Naive B cell (primary cell): ENCODE measurements around the gene DLL1. TPM values are rescaled to one million over a fixed set of nuclear protein-coding genes. Genes with fewer than 3 reads are reported as not detected.
A peak's percentile ranks its signal among the peaks of the same experiment; 100 is the strongest.
"Not testable (repeated sequence)": the region's sequence is repeated elsewhere in the genome, so short reads cannot be mapped to it uniquely, and the experiment has no call there.

ENCODE experiments used
- ATAC-seq, 2 donors: fragments of 150-1000 bp; cut with Tn5 transposase; 2 replicates each; pipeline ENCODE4 v1.10.0; 2021; ENCODE audit warnings: low read depth in 2 of 2, mild to moderate bottlenecking in 2 of 2, moderate library complexity in 2 of 2
- DNase-seq: peaks from one replicate; pipeline ENCODE4 v3.0.0; 2022
- H3K27ac Mint-ChIP-seq, 6 donors: one replicate each; pipeline ENCODE4 v1.8.0; 2020 to 2022; ENCODE audit warnings: mild to moderate bottlenecking in 6 of 6, mixed read lengths in 6 of 6, moderate library complexity in 5 of 6, inconsistent platforms in 2 of 6
- H3K27me3 Mint-ChIP-seq, 3 donors: one replicate each; pipeline ENCODE4 v1.8.0; 2021 to 2022; ENCODE audit warnings: mixed read lengths in 3 of 3, mild to moderate bottlenecking in 1 of 3
- H3K36me3 Mint-ChIP-seq, 2 donors: one replicate each; pipeline ENCODE4 v1.8.0; 2020 to 2022; ENCODE audit warnings: mixed read lengths in 2 of 2, inconsistent platforms in 1 of 2, mild to moderate bottlenecking in 1 of 2
- H3K4me1 Mint-ChIP-seq, 3 donors: one replicate each; pipeline ENCODE4 v1.8.0; 2020 to 2022; ENCODE audit warnings: mixed read lengths in 3 of 3, inconsistent platforms in 1 of 3, mild to moderate bottlenecking in 1 of 3, moderate library complexity in 1 of 3
- H3K4me3 Mint-ChIP-seq, 8 donors: one replicate each; pipeline ENCODE4 v1.8.0; 2020 to 2022; ENCODE audit warnings: mild to moderate bottlenecking in 8 of 8, mixed read lengths in 8 of 8, moderate library complexity in 8 of 8, inconsistent platforms in 2 of 8
- H3K9me3 Mint-ChIP-seq, 7 donors: one replicate each; pipeline ENCODE4 v1.8.0; 2020 to 2022; ENCODE audit warnings: mixed read lengths in 7 of 7, mild to moderate bottlenecking in 5 of 7, inconsistent platforms in 2 of 7, moderate library complexity in 1 of 7
- polyA plus RNA-seq, 6 donors: library from polyadenylated mRNA; unstranded; fragments of 300-500 nt; fragmentation: Illumina TruSeq; gene quantifications; one replicate each; pipeline ENCODE4 v1.2.3, GENCODE V29; 2021; ENCODE audit warnings: low read depth in 6 of 6

The DLL1 gene
- polyA plus RNA-seq, 6 donors from 2014 or later: 0.19 to 1.4 (median 0.98) TPM; not detected in 2

- Mint-ChIP-seq H3K4me3 (no peak overlapping the region), H3K4me1 (peaks cover 14 to 21% (median 15%) of the 10 kb centered on the region in 3 donors)
Observed at GRCh38 chr6:170268216-170269129, 22.4 kb downstream of the DLL1 start.

GRCh38 chr6:170267688-170268087 lies 23.2 kb downstream of the DLL1 start:
- ATAC-seq (no peak), DNase-seq (no peak)
- Mint-ChIP-seq H3K36me3 (no peaks in the 10 kb centered on the region), H3K4me3 (no peak overlapping the region), H3K4me1 (peaks cover 14 to 19% (median 15%) of the 10 kb centered on the region in 3 donors), H3K9me3 (no peaks in the 10 kb centered on the region), H3K27me3 (peaks cover 5 to 37% (median 10%) of the 10 kb centered on the region in 3 donors), H3K27ac (no peak overlapping the region)

More at GRCh38 chr6:170268216-170269129, 22.4 kb downstream of the DLL1 start:
- ATAC-seq (no peak), DNase-seq (no peak)
- Mint-ChIP-seq H3K36me3 (no peaks in the 10 kb centered on the region), H3K27me3 (peaks cover 0 to 32% (median 4%) of the 10 kb centered on the region in 3 donors), H3K9me3 (no peaks in the 10 kb centered on the region), H3K27ac (no peak overlapping the region)

- no peak for ATAC-seq
- Mint-ChIP-seq H3K9me3 (no peaks in the 10 kb centered on the region), H3K4me1 (peaks cover 1 to 4% (median 2%) of the 10 kb centered on the region in 3 donors), H3K27me3 (peaks cover 5 to 49% (median 10%) of the 10 kb centered on the region in 3 donors), H3K36me3 (no peaks in the 10 kb centered on the region), H3K4me3 (no peak overlapping the region), H3K27ac (no peak overlapping the region)
- no peak for DNase-seq
Observed at GRCh38 chr6:170266061-170266825, 24.6 kb downstream of the DLL1 start.

GRCh38 chr6:170265655-170266054 lies 25.2 kb downstream of the DLL1 start:
- Mint-ChIP-seq H3K4me3 (no peak overlapping the region), H3K27ac (no peak overlapping the region), H3K4me1 (no peaks in the 10 kb centered on the region), H3K36me3 (no peaks in the 10 kb centered on the region), H3K9me3 (no peaks in the 10 kb centered on the region), H3K27me3 (peaks cover 5 to 52% (median 10%) of the 10 kb centered on the region in 3 donors)
- DNase-seq (no peak), ATAC-seq (no peak)

- not testable (repeated sequence) for DNase-seq, H3K9me3 Mint-ChIP-seq, ATAC-seq, H3K36me3 Mint-ChIP-seq, H3K4me3 Mint-ChIP-seq, H3K4me1 Mint-ChIP-seq
- Mint-ChIP-seq H3K27me3 (peaks cover 9 to 59% (median 10%) of the 10 kb centered on the region in 3 donors), H3K27ac (peak overlapping the region in 1 of 6 donors; percentile 4)
Observed at GRCh38 chr6:170264644-170265043, 26.2 kb downstream of the DLL1 start.

- H3K36me3 Mint-ChIP-seq: no peaks in the 10 kb centered on the region
- H3K4me1 Mint-ChIP-seq: no peaks in the 10 kb centered on the region
- ATAC-seq (no peak), DNase-seq (no peak)
- H3K27me3 Mint-ChIP-seq: peaks cover 9 to 59% (median 13%) of the 10 kb centered on the region in 3 donors
- H3K4me3 Mint-ChIP-seq: no peak overlapping the region
- H3K9me3 Mint-ChIP-seq: no peaks in the 10 kb centered on the region
- H3K27ac Mint-ChIP-seq: peak overlapping the region in 1 of 6 donors; percentile 80
Observed at GRCh38 chr6:170264086-170264485, 26.8 kb downstream of the DLL1 start.

GRCh38 chr6:170263410-170263809 lies 27.5 kb downstream of the DLL1 start:
- H3K4me1 Mint-ChIP-seq: no peaks in the 10 kb centered on the region
- no peak for ATAC-seq
- no peak overlapping the region for H3K27ac Mint-ChIP-seq
- H3K27me3 Mint-ChIP-seq: peaks cover 14 to 59% (median 20%) of the 10 kb centered on the region in 3 donors
- H3K36me3 Mint-ChIP-seq: no peaks in the 10 kb centered on the region
- no peaks in the 10 kb centered on the region for H3K9me3 Mint-ChIP-seq
- DNase-seq: no peak
- no peak overlapping the region for H3K4me3 Mint-ChIP-seq

GRCh38 chr6:170262489-170263088 lies 28.3 kb downstream of the DLL1 start:
- Mint-ChIP-seq H3K9me3 (no peaks in the 10 kb centered on the region), H3K27me3 (peaks cover 14 to 51% (median 20%) of the 10 kb centered on the region in 3 donors), H3K36me3 (no peaks in the 10 kb centered on the region), H3K4me3 (no peak overlapping the region), H3K27ac (no peak overlapping the region), H3K4me1 (no peaks in the 10 kb centered on the region)
- DNase-seq (no peak), ATAC-seq (no peak)

- peak overlapping the region in 1 of 8 donors; percentile 3 for H3K4me3 Mint-ChIP-seq
- no peaks in the 10 kb centered on the region for H3K36me3 Mint-ChIP-seq
- no peaks in the 10 kb centered on the region for H3K9me3 Mint-ChIP-seq
- no peaks in the 10 kb centered on the region for H3K4me1 Mint-ChIP-seq
- ATAC-seq: no peak
- H3K27ac Mint-ChIP-seq: no peak overlapping the region
- peaks cover 19 to 57% (median 20%) of the 10 kb centered on the region in 3 donors for H3K27me3 Mint-ChIP-seq
- DNase-seq: no peak
Observed at GRCh38 chr6:170261643-170262488, 29.0 kb downstream of the DLL1 start.

GRCh38 chr6:170260686-170261085 lies 30.2 kb downstream of the DLL1 start:
- no peaks in the 10 kb centered on the region for H3K4me1 Mint-ChIP-seq

GRCh38 chr6:170259278-170259677 lies 31.6 kb downstream of the DLL1 start:
- H3K4me1 Mint-ChIP-seq: no peaks in the 10 kb centered on the region
- H3K4me3 Mint-ChIP-seq: peak overlapping the region in 1 of 8 donors; percentile 60
- H3K27me3 Mint-ChIP-seq: peaks cover 31 to 52% (median 32%) of the 10 kb centered on the region in 3 donors

More at GRCh38 chr6:170260686-170261085, 30.2 kb downstream of the DLL1 start:
- Mint-ChIP-seq H3K9me3 (no peaks in the 10 kb centered on the region), H3K27me3 (peaks cover 20 to 59% (median 23%) of the 10 kb centered on the region in 3 donors), H3K27ac (no peak overlapping the region), H3K36me3 (no peaks in the 10 kb centered on the region), H3K4me3 (no peak overlapping the region)
- ATAC-seq: no peak
- no peak for DNase-seq

GRCh38 chr6:170258407-170258806 lies 32.5 kb downstream of the DLL1 start:
- DNase-seq (no peak), ATAC-seq (no peak)
- Mint-ChIP-seq H3K27me3 (peaks cover 28 to 49% (median 36%) of the 10 kb centered on the region in 3 donors), H3K27ac (no peak overlapping the region), H3K4me3 (no peak overlapping the region), H3K36me3 (no peaks in the 10 kb centered on the region), H3K4me1 (no peaks in the 10 kb centered on the region), H3K9me3 (no peaks in the 10 kb centered on the region)

More at GRCh38 chr6:170259278-170259677, 31.6 kb downstream of the DLL1 start:
- no peak for ATAC-seq
- Mint-ChIP-seq H3K9me3 (no peaks in the 10 kb centered on the region), H3K36me3 (no peaks in the 10 kb centered on the region), H3K27ac (no peak overlapping the region)
- no peak for DNase-seq
